ENCODE measurements around the gene UBE2E2. TPM values are rescaled to one million over a fixed set of nuclear protein-coding genes. Genes with fewer than 3 reads are reported as not detected.
A peak's percentile ranks its signal among the peaks of the same experiment; 100 is the strongest.
"Not testable (repeated sequence)": the region's sequence is repeated elsewhere in the genome, so short reads cannot be mapped to it uniquely, and the experiment has no call there.

The UBE2E2 gene
- total and polyA plus RNA-seq, 12 donors, result 19.5 to 63.8 (median 52.2) TPM

- no peak for ATAC-seq
- WGBS, 2 donors, result 87 to 89% methylated on average over 2 of the region's 2 CpGs
- Histone ChIP-seq H3K27ac (no peak overlapping the region), H3K4me1 (peaks cover 0 to 4% (median 0%) of the 10 kb centered on the region in 9 donors), H3K36me3 (no peaks in the 10 kb centered on the region), H3K9me3 (no peaks in the 10 kb centered on the region), H3K4me3 (no peak overlapping the region), H3K27me3 (no peaks in the 10 kb centered on the region)
- DNase-seq, result no peak
- TF ChIP-seq CTCF (IDR thresholded peaks at IDR 0.05), result no peak
- intact Hi-C loops (cut with DNase I), result loop anchor here in 1 of 10 donors (10.0 kb wide), 1 partner anchor 465 kb away; no protein-coding TSS in a partner anchor
Measured at GRCh38 chr3:23170291-23170690, 32.8 kb upstream of the UBE2E2 start.

DNA sequence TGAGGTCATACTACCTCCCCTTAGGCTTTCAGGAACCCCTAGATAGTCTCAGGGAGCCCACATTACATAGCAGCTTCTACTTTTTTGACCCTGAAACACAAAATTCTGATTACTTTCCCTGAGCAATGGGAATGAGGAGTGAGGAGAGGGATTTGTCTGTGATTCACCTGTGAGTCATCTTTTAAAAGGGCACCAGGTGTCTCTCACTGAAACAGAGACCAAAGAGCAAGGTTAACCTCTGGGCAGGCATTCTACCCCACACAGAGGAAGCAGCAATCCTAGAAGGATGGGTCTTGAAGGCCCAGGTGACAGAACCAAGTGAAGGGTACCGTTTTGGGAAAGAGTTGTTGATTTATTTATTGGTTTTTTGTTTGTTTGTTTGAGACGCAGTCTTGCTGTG lies 31.1 kb upstream of the UBE2E2 start:
- DNase-seq (no peak), ATAC-seq (no peak)
- Histone ChIP-seq H3K36me3 (no peaks in the 10 kb centered on the region), H3K4me1 (peaks cover 0 to 7% (median 0%) of the 10 kb centered on the region in 9 donors), H3K27ac (no peak overlapping the region), H3K9me3 (peaks cover 0 to 3% (median 0%) of the 10 kb centered on the region in 11 donors), H3K4me3 (no peak overlapping the region), H3K27me3 (no peaks in the 10 kb centered on the region)
- intact Hi-C loops (cut with DNase I), result loop anchor here in 1 of 10 donors (10.0 kb wide), 1 partner anchor 463 kb away; no protein-coding TSS in a partner anchor
- WGBS, 2 donors, result 94 to 97% methylated on average over 2 of the region's 2 CpGs
- no peak for TF ChIP-seq CTCF (IDR thresholded peaks at IDR 0.05)

DNA sequence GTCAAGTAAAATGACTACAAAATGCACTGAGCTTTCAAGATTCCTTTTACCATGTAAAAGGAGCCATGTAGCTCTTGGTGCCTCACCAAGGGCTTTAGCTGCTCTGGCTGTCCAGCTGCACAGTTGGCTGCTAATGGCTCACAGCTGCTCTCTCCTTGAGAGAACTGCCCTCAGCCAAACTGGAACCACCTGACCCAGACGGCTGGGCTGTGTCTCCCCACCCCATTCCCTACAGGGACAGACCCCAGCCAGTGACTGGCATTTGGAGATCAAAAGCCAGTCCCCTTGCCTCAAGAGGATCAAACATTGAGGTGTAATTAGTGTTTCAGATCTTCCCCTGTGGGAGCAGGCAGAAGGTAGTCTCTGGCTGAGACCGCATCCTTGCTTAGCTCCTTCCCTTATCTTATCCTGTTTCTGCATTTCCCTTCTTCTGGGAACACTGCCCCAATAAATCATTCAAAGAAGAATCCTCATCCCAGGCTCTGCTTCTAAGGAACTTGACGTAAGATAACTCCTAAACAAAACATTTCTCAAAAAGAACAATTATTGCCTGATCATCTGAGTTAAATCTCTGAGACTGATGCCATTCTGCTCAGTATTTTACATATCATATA lies 28.6 kb upstream of the UBE2E2 start:
- peak; percentile 29 to 43 for DNase-seq
- no peak overlapping the region for H3K4me3 ChIP-seq
- H3K27me3 ChIP-seq, result no peaks in the 10 kb centered on the region
- no peak for TF ChIP-seq CTCF (IDR thresholded peaks at IDR 0.05)
- peaks cover 0 to 15% (median 7%) of the 10 kb centered on the region in 11 donors for H3K9me3 ChIP-seq
- intact Hi-C loops (cut with DNase I), result loop anchor here in 1 of 10 donors (10.0 kb wide), 1 partner anchor 460 kb away; no protein-coding TSS in a partner anchor
- H3K27ac ChIP-seq, result peak overlapping the region in 3 of 10 donors; percentile 41 to 58 (median 55)
- peak in 7 of 8 donors; percentile 83 to 95 (median 88) for ATAC-seq
- peaks cover 0 to 7% (median 0%) of the 10 kb centered on the region in 9 donors for H3K4me1 ChIP-seq
- WGBS, 2 donors, result 52 to 59% methylated on average over 3 of the region's 3 CpGs
- H3K36me3 ChIP-seq, result no peaks in the 10 kb centered on the region

DNA sequence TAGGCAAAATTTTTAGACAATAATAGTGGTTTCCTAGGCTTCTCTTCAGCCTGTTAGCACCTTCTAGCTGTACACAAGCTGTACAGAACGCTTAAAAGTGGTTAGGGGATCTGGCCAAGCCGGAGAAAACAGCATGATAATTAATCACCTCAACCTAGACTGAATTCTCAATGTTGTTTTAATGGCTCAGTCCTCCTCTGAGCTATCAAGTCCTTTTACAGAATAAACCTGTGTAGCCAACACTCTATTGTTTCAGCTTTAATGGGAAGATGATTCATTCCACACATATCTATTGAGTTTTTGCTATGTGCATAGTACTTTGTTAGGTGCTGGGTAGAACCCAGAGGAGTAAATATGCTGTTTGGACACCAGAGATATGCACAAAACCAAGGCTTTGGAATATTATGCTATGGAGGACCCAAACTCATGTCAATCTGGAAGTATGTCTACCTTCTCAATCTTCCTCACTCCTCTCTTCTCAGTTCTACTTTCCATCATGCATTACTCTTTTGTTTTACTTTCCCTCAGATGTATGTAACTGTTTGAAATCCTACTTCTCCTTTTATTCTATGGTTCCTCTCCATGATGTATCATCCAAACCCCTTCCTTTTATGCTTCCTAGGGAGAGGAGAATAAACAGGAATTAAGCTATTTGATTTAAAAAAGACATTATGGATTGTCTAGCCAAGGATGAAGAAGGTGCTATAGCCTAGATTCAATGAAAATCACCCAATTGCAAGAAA lies 27.6 kb upstream of the UBE2E2 start:
- 78 to 82% methylated on average over 2 of the region's 2 CpGs for WGBS, 2 donors
- intact Hi-C loops (cut with DNase I), result loop anchor here in 1 of 10 donors (10.0 kb wide), 1 partner anchor 459 kb away; no protein-coding TSS in a partner anchor
- DNase-seq, result no peak
- Histone ChIP-seq H3K9me3 (peaks cover 0 to 15% (median 7%) of the 10 kb centered on the region in 11 donors), H3K4me3 (no peak overlapping the region), H3K27me3 (no peaks in the 10 kb centered on the region), H3K36me3 (no peaks in the 10 kb centered on the region), H3K27ac (no peak overlapping the region), H3K4me1 (peaks cover 0 to 7% (median 0%) of the 10 kb centered on the region in 9 donors)
- no peak for TF ChIP-seq CTCF (IDR thresholded peaks at IDR 0.05)
- ATAC-seq, result no peak

DNA sequence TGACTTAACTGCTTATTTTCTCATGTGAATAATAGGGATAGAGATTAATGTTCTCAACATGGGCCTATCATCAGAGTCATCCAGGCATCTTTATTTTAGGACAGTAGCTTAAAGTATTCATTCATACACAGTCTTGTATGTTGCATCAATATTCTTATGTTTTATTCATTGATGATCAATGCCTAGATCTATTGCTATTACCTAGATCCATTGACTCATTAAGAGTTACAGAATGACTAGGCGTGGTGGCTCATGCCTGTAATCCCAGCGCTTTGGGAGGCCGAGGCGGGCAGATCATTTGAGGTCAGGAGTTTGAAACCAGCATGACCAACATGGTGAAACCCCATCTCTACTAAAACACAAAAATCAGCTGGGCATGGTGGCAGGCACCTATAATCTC lies 26.3 kb upstream of the UBE2E2 start:
- H3K9me3 ChIP-seq, result peaks cover 0 to 15% (median 7%) of the 10 kb centered on the region in 11 donors
- not testable (repeated sequence) for H3K4me3 ChIP-seq, DNase-seq, H3K27me3 ChIP-seq, H3K4me1 ChIP-seq, H3K27ac ChIP-seq, ATAC-seq, H3K36me3 ChIP-seq
- WGBS, 2 donors, result 83% methylated on average over 4 of the region's 4 CpGs
- intact Hi-C loops (cut with DNase I), result loop anchor here in 1 of 10 donors (10.0 kb wide), 1 partner anchor 458 kb away; no protein-coding TSS in a partner anchor
